Endothelial cell of umbilical vein (primary cell): Measurements from ENCODE around the gene CEACAM7. TPM values are rescaled to one million over a fixed set of nuclear protein-coding genes. Genes with fewer than 3 reads are reported as not detected.

Experiments used
- BruUV-seq: library from RNA; stranded (reverse); fragments of 400-500 nt; replicated peaks from 2 replicates; lab custom pipeline; 2021; lab: Mats Ljungman, UMichigan
- CTCF ChIA-PET: fragments of 300-600, 350-600 bp; sonication (Branson Sonifier 250); formaldehyde crosslinking; loops from one replicate; lab custom pipeline; 2021; ENCODE audit warnings: antibody characterized with exemption, inconsistent platforms; lab: Charles Lee
- POLR2A ChIA-PET: fragments of 300-600, 350-600 bp; sonication (Branson Sonifier 250); formaldehyde crosslinking; loops from one replicate; lab custom pipeline; 2021; ENCODE audit warnings: antibody characterized with exemption, inconsistent platforms; lab: Charles Lee
- DNase-seq: peaks from one replicate; pipeline ENCODE4 v3.0.0-alpha.2; 2011; ENCODE audit warnings: low read depth, low spot score
- FAIRE-seq: peaks from 2 replicates; lab custom pipeline; 2011; peaks lifted over from hg19 to GRCh38; lab: Jason Lieb, UNC
- H2AFZ ChIP-seq: 2 replicates; pipeline ENCODE4 v1.6.0; 2012; ENCODE audit warnings: low read depth, low read length, control low read depth, inconsistent platforms
- H3K27ac ChIP-seq: 2 replicates; pipeline ENCODE4 v1.5.1; 2011; ENCODE audit warnings: low read depth, mild to moderate bottlenecking, control low read depth, low read length, moderate library complexity; ENCODE audit not compliant: insufficient read depth
- H3K27me3 ChIP-seq, 2 experiments: 2 replicates each; pipeline versions ENCODE4 v1.6.0 to v1.6.1; 2011; ENCODE audit warnings: low read length in 2 of 2, mixed read lengths in 1 of 2; ENCODE audit not compliant: control insufficient read depth in 2 of 2, insufficient read depth in 2 of 2
- H3K36me3 ChIP-seq, 2 experiments: 2 replicates in 1 of 2; 3 replicates in 1 of 2; pipeline ENCODE4 v1.5.1; 2011; ENCODE audit warnings: low read length in 2 of 2, mild to moderate bottlenecking in 1 of 2, moderate library complexity in 1 of 2; ENCODE audit not compliant: control insufficient read depth in 2 of 2, insufficient read depth in 2 of 2; ENCODE audit errors: extremely low read depth in 1 of 2
- H3K4me1 ChIP-seq: 3 replicates; pipeline ENCODE4 v1.5.1; 2011; ENCODE audit warnings: mild to moderate bottlenecking, low read length; ENCODE audit not compliant: control insufficient read depth, insufficient read depth; ENCODE audit errors: extremely low read depth
- H3K4me2 ChIP-seq: 2 replicates; pipeline ENCODE4 v1.6.1; 2011; ENCODE audit warnings: low read length, control low read depth, mixed read lengths; ENCODE audit not compliant: insufficient read depth
- H3K4me3 ChIP-seq, 3 experiments: fragments of 200-600 bp in 1 of 3; sonication (generic), shearing (Covaris generic) in 1 of 3; replicated peaks in 1 of 3; 2 replicates each; pipeline ENCODE4 v1.5.1; 2011 to 2016; ENCODE audit warnings: control low read depth in 3 of 3, low read length in 3 of 3, mild to moderate bottlenecking in 2 of 3, inconsistent platforms in 1 of 3, low read depth in 1 of 3, moderate library complexity in 1 of 3; ENCODE audit not compliant: insufficient read depth in 1 of 3
- H3K79me2 ChIP-seq: 2 replicates; pipeline ENCODE4 v1.6.0; 2012; ENCODE audit warnings: low read length, inconsistent platforms; ENCODE audit not compliant: control insufficient read depth, insufficient read depth
- H3K9ac ChIP-seq: replicated peaks from 2 replicates; pipeline ENCODE3; 2011; ENCODE audit warnings: low read length, control low read depth; ENCODE audit not compliant: insufficient read depth; ENCODE audit errors: extremely low read depth
- H3K9me1 ChIP-seq: replicated peaks from 3 replicates; pipeline ENCODE4 v1.6.0; 2011; ENCODE audit warnings: mild to moderate bottlenecking, low read length; ENCODE audit not compliant: control insufficient read depth, insufficient read depth; ENCODE audit errors: extremely low read depth
- H3K9me3 ChIP-seq: replicated peaks from 2 replicates; pipeline ENCODE4 v1.5.1; 2012; ENCODE audit warnings: low read length, inconsistent platforms; ENCODE audit not compliant: control insufficient read depth, insufficient read depth
- H4K20me1 ChIP-seq: replicated peaks from 2 replicates; pipeline ENCODE3; 2011; ENCODE audit warnings: mild to moderate bottlenecking, low read length; ENCODE audit not compliant: control insufficient read depth, insufficient read depth; ENCODE audit errors: extremely low read depth
- EZH2 ChIP-seq: IDR thresholded peaks from 2 replicates; pipeline ENCODE4 v1.6.1; 2012; ENCODE audit warnings: borderline replicate concordance, low read depth, mild to moderate bottlenecking, moderate library complexity, low read length, inconsistent platforms; ENCODE audit not compliant: severe bottlenecking
- FOS ChIP-seq: IDR thresholded peaks from 2 replicates; pipeline ENCODE4 v1.6.1; 2011; ENCODE audit warnings: mild to moderate bottlenecking, low read length, moderate library complexity, borderline replicate concordance; ENCODE audit not compliant: insufficient read depth
- GATA2 ChIP-seq: IDR thresholded peaks from 2 replicates; pipeline ENCODE4 v1.7.0; 2011; ENCODE audit warnings: low read depth, mild to moderate bottlenecking, moderate library complexity, mixed read lengths, low read length; ENCODE audit not compliant: insufficient read length, insufficient read depth
- JUN ChIP-seq: IDR thresholded peaks from 2 replicates; pipeline ENCODE4 v1.6.1; 2011; ENCODE audit warnings: borderline replicate concordance, low read depth; ENCODE audit not compliant: insufficient read length, insufficient read depth
- MYC ChIP-seq: IDR thresholded peaks from one replicate; pipeline ENCODE4 v1.6.1; 2011; ENCODE audit warnings: mild to moderate bottlenecking, low read depth, low read length
- POLR2A ChIP-seq: IDR thresholded peaks from 2 replicates; pipeline ENCODE4 v1.6.1; 2012; ENCODE audit warnings: low read depth, mild to moderate bottlenecking, control low read depth, low read length
- POLR2AphosphoS5 ChIP-seq: IDR thresholded peaks from 2 replicates; pipeline ENCODE4 v1.6.1; 2012; ENCODE audit warnings: low read depth, mild to moderate bottlenecking, control low read depth, low read length, moderate library complexity; ENCODE audit not compliant: insufficient read depth
- dilution Hi-C: fragments of 300-500 bp; cut with MboI; formaldehyde crosslinking; loops from one replicate; pipeline ENCODE4 v1.15.0; 2019; ENCODE audit warnings: low sequenced_read_pairs; ENCODE audit not compliant: extremely low pct_ligation_motif_present
- intact Hi-C: fragments of 100-400 bp; cut with micrococcal nuclease; formaldehyde crosslinking; loops from one replicate; pipeline ENCODE4 v1.10.0; 2022
- polyA plus RNA-seq, 4 experiments: library from polyadenylated mRNA; depleted of rRNA in 3 of 4; stranded (reverse) in 3 of 4; unstranded in 1 of 4; fragments of >200 nt; gene quantifications; 2 replicates each; pipeline versions ENCODE4 v1.2.1 to v1.2.3, GENCODE V29; 2011 to 2012; ENCODE audit warnings: missing spikeins in 1 of 4
- total RNA-seq: library from RNA; stranded (reverse); gene quantifications from 2 replicates; pipeline ENCODE4 v1.2.3, GENCODE V29; 2021
- TF ChIP-seq, protein P1 (sequence below), 2 donors: IDR thresholded peaks; 1 replicate in 1 of 2; 2 replicates in 1 of 2; pipeline ENCODE4 v1.5.1; 2011; ENCODE audit warnings: low read length in 2 of 2, mild to moderate bottlenecking in 2 of 2, moderate library complexity in 2 of 2, control low read depth in 1 of 2, inconsistent platforms in 1 of 2, low read depth in 1 of 2; ENCODE audit not compliant: insufficient read depth in 1 of 2; ENCODE audit errors: extremely low read depth in 1 of 2
- TF ChIP-seq, protein P2 (sequence below): IDR thresholded peaks from 2 replicates; pipeline ENCODE4 v1.6.1; 2011; ENCODE audit not compliant: insufficient read depth, insufficient read length

CEACAM7 gene
- total and polyA plus RNA-seq, 2 donors (not counting 3 experiments of a cell fraction or from before 2014, with no cell fraction given): 0.03 TPM; not detected in 1

DNA sequence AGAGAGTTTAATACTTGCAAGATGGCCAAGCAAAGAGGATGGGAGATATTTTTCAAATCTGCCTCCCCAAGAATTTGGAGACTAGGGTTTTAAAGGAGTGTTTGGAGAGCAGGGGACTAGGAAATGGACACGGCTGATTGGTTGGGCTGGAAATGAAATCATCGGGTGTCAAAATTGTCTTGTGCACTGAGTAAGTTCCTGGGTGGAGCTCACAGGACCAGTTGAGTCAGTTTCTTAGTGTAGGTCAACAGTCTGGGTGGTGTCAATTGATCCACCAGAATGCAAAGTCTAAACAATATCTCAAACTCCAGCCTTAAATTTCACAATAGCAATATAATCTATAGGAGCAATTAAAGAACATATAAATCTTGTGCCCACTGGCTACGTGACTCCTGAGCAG, 38.2 kb downstream of the CEACAM7 start:
- H3K9me1 ChIP-seq: no peaks in the 10 kb centered on the region
- no peaks in the 10 kb centered on the region for H3K36me3 ChIP-seq
- no peak overlapping the region for H3K9ac ChIP-seq
- dilution Hi-C loops: no loop called here
- H3K27me3 ChIP-seq: peaks cover 4% of the 10 kb centered on the region in 2 experiments
- BruUV-seq: no TSS peak
- FAIRE-seq (no peak), DNase-seq (no peak)
- ChIA-PET CTCF (no interaction called here), POLR2A (no interaction called here)
- intact Hi-C loops: no loop called here
- H3K4me2 ChIP-seq: no peak overlapping the region
- no peaks in the 10 kb centered on the region for H3K79me2 ChIP-seq
- no peaks in the 10 kb centered on the region for H4K20me1 ChIP-seq
- H3K4me3 ChIP-seq: no peak overlapping the region
- H3K4me1 ChIP-seq: no peaks in the 10 kb centered on the region
- H3K9me3 ChIP-seq: no peaks in the 10 kb centered on the region
- no peak overlapping the region for H2AFZ ChIP-seq
- H3K27ac ChIP-seq: no peak overlapping the region
- TF ChIP-seq GATA2 (no peak), EZH2 (no peak), POLR2AphosphoS5 (no peak), POLR2A (no peak), FOS (no peak), JUN (no peak), MYC (no peak)
- TF ChIP-seq, protein P1, sequence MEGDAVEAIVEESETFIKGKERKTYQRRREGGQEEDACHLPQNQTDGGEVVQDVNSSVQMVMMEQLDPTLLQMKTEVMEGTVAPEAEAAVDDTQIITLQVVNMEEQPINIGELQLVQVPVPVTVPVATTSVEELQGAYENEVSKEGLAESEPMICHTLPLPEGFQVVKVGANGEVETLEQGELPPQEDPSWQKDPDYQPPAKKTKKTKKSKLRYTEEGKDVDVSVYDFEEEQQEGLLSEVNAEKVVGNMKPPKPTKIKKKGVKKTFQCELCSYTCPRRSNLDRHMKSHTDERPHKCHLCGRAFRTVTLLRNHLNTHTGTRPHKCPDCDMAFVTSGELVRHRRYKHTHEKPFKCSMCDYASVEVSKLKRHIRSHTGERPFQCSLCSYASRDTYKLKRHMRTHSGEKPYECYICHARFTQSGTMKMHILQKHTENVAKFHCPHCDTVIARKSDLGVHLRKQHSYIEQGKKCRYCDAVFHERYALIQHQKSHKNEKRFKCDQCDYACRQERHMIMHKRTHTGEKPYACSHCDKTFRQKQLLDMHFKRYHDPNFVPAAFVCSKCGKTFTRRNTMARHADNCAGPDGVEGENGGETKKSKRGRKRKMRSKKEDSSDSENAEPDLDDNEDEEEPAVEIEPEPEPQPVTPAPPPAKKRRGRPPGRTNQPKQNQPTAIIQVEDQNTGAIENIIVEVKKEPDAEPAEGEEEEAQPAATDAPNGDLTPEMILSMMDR (IDR thresholded peaks at IDR 0.05; ENCODE audit: extremely low read depth in 1 of 2, insufficient read depth in 1 of 2, low read depth in 1 of 2, low read length in 2 of 2): no peak
- TF ChIP-seq, protein P2, sequence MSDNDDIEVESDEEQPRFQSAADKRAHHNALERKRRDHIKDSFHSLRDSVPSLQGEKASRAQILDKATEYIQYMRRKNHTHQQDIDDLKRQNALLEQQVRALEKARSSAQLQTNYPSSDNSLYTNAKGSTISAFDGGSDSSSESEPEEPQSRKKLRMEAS: no peak
